Measurements from ENCODE around the gene PHF1.
A peak's percentile ranks its signal among the peaks of the same experiment; 100 is the strongest.
"Not testable (repeated sequence)": the region's sequence is repeated elsewhere in the genome, so short reads cannot be mapped to it uniquely, and the experiment has no call there.

Gene PHF1

DNA sequence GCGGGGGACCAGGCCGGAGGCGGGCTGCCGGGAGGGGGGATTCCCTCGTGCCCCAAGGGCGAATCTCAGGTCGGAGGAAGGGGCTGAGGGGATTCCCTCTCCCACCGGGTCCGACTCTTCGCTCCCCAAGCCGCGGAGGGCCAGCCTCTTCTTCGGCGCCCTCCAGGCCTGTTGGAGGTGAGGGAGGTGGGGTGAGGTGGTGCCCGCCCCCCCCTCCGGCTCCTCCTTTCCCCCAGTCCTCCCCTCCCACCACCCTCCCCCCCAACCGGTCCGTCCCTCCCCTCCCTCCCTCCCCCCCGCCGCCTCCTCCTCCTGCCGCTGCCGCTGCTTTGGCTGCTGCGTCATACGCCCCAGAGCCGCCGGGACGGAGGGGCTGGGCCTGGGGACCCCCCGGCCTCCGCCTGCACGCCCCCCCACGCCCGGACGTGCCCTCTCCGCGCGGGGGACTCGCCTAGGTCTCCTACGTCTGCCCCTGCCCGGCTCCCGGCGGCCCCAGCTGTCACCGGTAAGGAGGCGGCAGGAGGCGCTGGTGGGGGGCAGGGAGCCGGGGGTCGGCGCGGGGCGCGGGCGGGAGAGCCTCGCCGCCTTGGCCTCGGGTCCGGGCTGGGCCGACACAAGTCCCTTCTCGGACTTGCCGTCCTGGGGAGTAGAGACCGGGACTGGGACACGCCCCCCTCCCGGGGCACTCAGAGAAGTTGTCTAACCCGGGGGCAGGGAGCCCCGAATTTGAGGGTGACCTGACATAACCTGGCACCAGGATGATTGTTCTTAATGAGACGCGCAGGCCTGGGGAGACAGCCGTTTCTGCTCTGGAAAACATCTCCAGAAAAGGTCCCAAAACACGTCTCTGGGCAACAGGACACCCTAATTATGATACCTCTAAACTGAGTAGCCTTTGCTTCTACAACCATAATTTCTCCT, at the start of gene PHF1:
Gene PHF1, plus strand, starts transcription at position 304 of the 921 bp plus-strand sequence. CDS start 1,250 bp downstream, outside the sequence.
- no peak for DNase-seq (ENCODE audit: low spot score)

DNA sequence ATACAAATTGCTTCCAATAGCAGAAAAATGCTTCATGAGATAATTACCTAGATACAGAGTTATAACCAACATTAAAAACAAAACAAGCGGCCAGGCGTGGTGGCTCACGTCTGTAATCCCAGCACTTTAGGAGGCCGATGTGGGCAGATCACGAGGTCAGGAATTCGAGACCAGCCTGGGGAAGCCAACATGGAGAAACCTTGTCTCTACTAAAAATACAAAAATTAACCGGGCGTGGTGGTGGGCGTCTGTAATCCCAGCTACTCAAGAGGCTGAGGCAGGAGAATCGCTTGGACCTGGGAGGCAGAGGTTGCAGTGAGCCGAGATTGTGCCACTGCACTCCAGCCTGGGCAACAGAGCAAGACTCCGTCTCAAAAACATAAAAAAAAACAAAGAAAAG, 47.3 kb upstream of the PHF1 start:
- DNase-seq (ENCODE audit: low spot score) = not testable (repeated sequence)

DNA sequence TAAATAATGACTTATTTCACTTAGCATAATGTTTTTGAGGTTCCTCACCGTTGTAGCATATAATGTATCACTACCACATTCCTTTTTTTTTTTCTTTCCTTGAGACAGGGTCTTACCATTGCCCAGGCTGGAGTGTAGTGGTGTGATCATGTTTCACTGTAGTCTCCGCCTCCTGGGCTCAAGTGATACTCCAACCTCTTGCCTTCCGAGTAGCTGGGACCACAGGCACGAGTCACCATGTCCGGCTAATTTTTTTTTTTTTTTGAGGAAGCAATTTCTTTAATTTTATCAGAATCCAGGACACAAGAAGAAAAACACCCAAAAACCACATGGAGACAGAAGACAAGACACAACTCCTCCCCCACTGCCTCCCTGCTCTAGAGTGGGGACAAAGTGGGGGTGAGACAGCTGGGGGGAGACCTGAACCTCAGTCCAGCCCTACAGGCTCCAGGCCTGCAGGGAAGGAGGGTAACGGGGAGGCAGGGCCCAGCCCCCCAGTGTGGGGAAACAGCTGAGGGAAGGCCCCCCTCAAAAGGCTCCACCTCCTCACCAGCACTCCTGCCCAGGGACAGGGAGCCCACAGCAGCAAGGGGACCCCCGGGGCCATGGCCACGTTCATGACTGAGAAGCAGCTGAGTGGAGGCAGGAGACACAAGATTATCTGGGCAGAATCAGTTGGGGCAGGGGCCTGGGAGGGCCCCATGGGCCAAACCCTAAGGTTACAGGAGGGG, 46.2 kb upstream of the PHF1 start:
- not testable (repeated sequence) for DNase-seq (ENCODE audit: low spot score)

DNA sequence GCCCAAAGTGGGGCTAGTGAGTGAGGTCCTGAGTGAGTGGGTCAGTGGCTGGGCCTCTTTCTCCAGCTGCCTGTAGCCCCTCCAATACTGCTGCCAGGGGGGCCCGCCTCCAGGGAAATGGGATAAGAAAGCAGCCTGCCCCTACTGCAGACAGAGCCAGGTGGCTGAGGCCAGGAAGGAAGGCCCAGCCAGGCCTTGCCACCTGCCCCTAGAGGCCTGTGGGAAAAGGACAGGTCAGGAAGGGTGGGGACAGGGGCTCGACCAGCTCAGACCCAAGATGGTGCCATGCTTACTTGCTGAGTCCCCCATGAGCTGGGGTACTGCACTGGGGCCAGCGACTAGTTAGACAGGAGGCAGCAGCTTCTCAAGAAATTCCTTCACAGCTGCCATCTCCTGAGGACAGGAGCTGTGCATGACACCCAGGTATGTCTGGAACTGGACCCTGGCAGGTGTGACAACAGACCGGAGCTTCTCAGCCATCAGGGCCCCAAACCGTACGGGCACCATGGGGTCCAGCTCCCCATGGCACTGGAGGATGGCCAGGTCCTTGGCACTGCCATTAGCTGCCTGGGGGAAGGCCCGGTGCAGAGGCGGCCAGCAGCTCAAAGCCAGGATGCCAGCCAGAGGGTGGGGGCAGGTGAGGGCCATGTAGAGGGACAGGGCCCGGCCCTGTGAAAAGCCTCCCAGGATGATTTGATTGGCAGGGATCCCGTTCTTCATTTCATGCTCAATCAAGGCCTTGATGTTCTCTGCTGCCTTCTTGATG, 45.4 kb upstream of the PHF1 start:
- not testable (repeated sequence) for DNase-seq (ENCODE audit: low spot score)

DNA sequence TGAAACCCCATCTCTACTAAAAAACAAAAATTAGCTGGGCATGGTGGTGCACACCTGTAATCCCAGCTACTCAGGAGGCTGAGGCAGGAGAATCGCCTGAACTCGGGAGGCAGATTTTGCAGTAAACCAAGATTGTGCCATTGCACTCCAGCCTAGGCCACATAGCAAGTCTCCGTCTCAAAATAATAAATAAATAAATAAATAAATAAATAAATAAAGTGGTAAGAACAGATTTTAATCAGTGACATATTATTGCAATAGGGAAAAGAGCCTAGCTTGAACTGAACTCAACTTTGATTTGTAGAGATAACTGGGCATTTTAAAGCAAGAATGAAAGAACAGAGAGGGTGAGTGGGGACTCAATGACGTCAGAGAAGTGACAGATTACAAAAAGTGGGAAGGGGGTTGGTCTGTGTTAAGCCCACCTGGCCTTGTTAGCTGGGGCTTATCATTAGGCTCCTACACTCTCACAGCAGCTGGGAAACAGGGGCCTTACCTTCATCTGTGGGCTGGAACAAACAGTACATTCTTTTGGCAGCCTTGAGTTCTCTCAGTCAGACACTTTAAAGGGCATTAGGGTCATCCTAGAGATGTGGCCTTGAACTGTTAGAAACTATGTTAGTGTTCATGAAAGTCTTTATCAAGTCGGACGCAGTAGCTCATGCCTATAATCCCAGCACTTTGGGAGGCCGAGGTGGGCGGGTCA, 43.7 kb upstream of the PHF1 start:
- DNase-seq (ENCODE audit: low spot score) = no peak

DNA sequence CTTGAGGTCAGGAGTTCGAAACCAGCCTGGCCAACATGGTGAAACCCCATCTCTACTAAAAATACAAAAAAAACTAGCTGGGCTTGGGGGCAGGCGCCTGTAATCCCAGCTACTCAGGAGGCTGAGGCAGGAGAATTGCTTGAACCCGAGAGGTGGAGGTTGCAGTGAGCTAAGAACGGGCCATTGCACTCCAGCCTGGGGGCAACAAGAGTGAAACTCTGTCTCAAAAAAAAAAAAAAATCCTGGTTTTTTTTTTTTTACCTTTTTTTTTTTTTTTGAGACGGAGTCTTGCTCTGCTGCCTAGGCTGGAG, 43.1 kb upstream of the PHF1 start:
- not testable (repeated sequence) for DNase-seq (ENCODE audit: low spot score)

DNA sequence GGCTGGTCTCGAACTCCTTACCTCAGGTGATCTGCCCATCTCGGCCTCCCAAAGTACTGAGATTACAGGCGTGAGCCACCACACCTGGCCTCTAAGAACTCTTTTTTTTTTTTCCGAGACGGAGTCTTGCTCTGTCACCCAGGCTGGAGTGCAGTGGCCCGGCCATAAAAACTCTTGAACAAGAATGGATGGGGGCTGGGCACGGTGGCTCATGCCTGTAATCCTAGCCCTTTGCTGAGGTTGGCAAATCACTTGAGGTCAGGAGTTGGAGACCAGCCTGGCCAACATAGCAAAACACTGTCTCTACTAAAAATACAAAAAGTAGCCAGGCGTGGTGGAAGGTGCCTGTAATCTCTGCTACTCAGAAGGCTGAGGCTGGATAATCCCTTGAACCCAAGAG, 38.9 kb upstream of the PHF1 start:
- DNase-seq (ENCODE audit: low spot score) = not testable (repeated sequence)

DNA sequence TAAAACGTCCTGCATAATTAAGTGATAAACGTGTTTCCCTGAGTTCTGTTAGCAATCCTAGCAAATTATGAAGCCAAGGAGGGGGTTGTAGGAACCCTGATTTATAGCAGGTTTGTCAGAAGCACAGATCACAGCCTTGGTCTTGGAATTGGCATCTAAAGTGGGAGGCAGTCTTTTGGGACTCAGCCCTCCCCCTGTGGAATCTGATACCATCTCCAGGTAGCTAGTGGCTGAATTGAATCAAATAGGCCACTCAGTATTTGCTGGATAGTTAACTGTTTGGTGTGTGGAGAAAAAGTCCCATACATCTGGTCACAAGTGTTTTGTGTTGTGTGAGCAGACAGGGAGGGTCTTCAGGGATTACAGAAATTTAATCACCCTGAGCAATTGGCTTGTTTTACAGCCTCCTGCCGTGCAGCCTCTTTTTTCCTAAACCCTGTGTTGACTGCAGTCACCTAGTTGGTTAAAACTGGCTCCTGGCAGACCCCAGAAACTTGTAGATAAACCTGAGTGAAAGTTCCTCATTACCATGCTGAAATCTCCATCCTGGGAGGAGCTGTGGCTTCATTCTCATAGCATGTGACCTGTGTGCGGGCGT, 38.2 kb upstream of the PHF1 start:
- no peak for DNase-seq (ENCODE audit: low spot score)

DNA sequence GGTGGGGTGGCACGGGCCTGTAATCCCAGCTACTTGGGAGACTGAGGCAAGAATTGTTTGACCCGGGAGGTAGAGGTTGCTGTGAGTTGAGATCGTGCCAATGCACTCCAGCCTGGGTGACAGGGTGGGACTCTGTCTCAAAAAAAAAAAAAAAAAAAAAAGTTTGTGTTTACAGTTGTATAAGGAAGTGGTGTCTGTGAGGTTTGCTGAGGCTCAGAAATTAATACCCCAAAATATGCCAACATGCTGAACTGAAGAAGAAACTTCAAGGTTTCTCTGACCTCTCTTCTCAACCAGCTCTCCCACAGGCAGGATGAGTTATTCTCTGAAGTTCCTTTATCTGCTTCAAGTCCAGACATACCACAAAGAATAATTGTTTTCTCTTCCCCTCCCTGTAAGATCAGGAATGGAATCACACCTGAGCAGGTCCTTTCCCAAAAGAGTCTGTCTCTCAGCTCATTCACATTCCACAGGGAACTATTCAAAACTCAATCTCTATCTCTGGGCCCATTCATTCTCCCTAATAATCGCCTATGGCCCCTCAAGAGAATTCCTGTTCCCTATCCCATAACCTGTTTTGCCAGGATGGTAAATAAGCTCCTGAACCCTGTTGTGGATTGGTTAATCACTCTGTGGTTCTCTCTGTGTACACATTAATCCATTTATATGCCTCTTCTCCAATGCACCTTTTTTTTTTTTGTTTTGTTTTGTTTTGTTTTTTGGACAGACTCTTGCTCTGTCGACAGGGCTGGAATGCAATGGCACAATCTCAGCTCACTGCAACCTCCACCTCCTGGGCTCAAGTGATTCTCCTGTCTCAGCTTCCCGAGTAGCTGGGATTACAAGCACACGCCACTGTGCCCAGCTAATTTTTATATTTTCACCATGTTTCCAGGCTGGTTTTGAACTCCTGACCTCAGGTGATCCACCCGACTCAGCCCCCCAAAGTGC, 36.6 kb upstream of the PHF1 start:
- DNase-seq (ENCODE audit: low spot score) = no peak

DNA sequence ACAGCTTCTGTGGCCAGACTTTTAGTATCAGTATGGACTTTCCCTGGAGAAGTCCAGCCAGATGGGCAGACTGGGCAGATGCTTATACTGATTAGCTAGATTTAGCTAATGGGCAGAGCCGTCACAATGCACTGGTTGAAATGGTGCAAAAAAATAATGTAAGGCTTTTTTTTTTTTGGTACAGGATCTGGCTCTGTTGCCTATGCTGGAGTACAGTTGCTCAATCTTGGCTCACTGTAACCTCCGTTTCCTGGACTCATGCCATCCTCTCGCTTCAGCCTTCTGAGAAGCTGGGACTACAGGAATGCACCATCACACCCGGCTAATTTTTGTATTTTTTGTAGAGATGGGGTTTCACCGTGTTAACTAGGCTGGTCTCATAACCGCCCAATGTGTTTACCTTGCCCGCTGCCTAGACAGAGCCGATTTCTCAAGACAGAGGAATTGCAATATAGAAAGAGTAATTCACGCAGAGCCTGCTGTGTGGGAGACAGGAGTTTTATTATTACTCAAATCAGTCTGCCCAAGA, 35.6 kb upstream of the PHF1 start:
- DNase-seq (ENCODE audit: low spot score) = no peak

DNA sequence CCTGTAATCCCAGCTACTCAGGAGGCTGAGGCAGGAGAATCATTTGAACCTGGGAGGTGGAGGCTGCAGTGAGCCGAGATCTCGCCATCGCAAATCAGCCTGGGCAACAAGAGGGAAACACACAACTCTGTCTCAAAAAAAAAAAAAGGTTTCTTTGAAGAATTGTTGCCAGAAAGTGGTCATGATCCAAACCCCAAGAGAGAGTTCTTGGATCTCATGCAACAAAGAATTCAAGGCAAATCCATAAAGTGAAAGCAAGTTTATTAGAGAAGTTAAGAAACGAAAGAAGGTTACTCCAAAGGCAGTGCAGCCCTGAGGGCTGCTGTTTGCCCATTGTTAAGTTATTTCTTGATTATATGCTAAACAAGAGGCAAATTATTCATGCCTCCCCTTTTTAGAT, 33.6 kb upstream of the PHF1 start:
- no peak for DNase-seq (ENCODE audit: low spot score)

DNA sequence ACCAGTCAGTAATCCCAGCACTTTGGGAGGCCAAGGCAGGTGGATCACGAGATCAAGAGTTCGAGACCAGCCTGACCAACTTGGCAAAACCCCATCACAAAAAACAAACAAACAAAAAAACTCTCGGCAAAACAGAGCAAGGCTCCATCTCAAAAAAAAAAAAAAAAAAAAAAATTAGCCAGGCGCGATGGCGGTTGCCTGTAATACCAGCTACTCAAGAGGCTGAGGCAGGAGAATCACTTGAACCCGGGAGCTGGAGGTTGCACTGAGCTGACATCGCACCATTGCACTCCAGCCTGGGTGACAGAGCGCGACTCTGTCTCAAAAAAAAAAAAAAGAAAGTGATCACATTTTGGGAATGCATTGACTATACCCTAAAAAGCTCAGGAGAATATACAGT, 31.6 kb upstream of the PHF1 start:
- not testable (repeated sequence) for DNase-seq (ENCODE audit: low spot score)

DNA sequence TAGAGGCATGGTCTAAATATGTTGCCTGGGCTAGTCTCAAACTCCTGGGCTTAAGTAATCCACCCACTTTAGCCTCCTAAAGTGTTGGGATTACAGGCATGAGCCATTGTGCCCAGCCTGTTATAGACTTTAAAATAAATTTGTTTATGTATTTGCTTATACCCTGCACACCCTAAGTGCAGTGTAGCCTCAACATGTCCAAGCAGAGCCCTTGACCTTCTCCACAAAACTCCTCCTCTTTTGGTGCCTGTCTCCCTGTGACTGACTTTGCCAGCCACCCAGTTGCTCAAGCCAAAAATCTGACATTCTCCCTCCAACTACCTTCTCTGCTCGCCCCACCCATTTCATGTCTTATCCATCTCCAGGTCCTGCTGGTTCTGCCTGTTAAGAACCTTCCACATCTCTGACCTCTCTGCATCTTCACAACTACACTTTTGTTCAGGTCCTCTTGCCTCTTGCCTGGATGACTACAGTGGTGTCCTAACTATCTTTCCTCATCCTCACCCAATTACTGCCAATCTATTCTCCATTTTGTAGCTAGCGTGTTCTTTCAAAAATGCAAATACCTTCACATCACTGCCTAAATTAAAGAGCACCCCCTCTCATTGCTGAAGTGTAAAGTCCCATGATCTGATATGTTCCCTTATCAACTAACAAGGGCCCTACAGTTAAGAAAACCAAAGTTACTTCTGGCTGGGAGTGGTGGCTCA, 30.4 kb upstream of the PHF1 start:
- no peak for DNase-seq (ENCODE audit: low spot score)

DNA sequence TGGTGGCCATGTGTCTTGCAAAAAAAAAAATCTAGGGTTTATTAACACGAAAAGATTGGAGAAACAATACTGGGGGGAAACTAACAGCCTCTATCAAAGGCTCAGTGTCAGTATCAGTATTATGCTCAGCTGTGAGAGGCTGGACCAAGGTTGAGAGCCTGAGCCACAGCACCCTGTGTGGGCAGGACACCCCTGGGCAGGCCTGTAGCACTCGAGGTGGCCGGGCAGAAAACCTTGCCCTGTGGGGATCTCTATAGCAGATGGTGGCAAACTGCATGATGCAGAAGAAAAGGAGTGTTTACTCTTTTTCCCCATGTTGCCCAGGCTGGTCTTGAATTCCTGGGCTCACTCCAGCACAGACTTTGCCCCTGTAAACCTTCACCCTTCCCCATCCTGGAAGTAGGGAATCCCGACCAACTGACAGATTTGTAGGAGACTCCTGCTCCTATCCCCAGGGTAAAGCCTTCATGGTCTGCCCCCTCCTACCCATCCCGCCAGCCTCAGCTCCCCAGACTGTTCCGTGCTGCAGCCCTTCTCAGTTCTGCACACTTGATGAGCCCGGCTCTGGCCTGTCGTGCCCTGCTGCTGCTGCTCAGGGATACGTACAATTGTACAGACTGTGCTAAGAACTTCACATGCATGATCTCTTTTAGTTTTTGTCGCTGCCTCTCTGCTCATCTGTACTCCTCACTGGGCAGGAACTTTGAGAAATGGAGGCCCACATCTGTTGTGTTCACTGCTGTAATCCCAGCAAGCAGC, 27.2 kb upstream of the PHF1 start:
- DNase-seq (ENCODE audit: low spot score) = no peak

DNA sequence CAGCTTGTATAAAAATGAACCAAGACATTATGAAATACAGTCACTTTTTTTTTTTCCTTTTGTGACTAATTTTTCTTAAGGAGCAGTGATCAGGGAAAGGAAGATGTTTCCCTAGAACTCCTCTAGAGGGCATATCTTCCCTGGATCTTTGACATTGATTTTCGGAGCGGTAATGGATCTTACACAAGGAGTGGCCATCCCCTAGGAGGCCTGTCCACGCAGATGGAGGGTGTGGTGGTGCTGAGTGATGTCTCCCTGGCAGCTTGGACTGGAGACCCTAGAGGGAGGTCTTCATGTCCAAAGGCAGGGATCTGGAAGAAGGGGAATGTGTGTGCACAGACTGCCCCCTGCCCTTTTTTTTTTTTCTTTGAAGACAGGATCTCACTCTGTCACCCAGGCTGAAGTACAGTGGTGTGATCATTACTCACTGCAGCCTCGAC, 26.2 kb upstream of the PHF1 start:
- DNase-seq (ENCODE audit: low spot score) = no peak

DNA sequence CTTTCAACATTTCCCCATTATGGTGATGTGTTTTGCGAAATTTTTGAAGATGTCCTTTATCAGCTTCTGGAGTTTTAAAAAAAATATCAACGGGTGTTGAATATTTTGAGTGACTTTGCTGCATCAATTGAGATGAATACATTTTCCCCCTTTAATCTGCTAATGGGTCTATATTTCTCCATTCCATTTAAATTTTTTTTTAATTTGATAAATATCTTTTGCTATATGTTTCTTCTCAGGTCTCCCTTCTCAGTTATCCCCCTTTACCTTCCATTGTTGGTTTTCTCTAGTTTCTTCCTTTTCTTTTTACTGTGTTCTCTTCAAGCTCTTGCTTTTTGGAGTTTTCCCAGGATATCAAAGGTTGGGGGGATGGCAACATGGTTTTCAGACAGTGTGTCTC, 20.6 kb upstream of the PHF1 start:
- no peak for DNase-seq (ENCODE audit: low spot score)

DNA sequence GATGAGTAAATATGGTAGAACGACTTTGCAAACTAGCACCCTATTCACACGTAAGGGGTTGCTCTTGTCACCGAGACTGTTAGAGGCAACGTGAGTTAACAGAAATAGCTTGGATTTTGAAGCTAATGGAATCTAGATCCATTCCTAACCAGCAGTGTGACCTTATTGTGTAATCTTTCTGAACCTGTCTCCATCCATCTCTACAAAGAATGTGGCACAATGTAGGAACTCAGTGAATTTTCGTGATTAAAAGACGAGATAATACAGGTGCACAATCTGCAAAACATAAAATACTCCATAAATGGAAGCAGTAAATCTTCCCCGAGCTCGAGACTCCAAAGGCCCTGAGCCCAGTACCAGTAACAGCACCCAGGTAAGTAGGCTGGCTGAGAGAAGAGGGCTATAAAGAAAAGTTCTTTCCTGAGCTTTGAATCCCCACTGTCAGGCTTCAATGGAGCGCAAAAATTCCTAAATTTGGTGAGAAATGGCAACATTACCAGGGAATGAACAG, 20.0 kb upstream of the PHF1 start:
- no peak for DNase-seq (ENCODE audit: low spot score)

DNA sequence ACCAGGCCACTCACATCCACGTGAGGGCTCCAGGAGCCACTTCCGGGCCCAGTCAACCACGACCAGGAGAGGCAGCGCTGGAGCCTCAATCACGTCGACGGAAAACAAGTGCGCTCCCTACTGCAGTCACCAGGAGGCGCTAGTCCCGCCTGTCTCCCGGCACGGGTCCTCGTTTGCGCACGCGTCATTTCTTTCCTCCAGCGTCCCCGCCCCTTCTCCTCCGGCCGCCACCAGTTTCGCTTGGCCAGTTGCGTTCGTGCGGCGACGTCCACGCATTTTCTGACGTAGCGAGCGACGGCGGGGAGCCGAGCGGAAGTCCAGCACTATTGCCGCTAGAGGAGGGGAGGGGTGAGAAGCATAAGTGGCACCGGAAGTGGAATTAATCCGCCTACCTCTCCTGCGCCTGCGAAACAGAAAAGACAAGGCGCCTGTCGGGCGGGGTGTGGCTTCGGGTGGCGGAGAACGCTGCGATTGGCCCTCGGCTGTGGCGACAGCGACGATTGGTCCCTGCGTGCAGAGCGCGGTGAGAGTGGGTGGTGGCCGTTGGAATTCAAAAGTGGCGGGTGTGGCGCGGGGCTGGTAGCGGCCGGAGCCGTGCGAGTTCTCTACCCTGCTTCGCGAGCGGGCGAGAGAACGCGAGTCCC, 19.4 kb upstream of the PHF1 start, which contains the start of gene KIFC1:
Gene KIFC1, plus strand, starts transcription at position 546 of the 644 bp plus-strand sequence. CDS start 163 bp downstream, outside the sequence.
- DNase-seq (ENCODE audit: low spot score) = peak; percentile 99
